DOHH2 (cell line): ENCODE data around the gene SRBD1.

Experiments
- H3F3A ChIP-seq: fragments of 200-600 bp; sonication (generic), shearing (Covaris generic); 2 replicates; pipeline ENCODE4 v1.6.0; 2016; ENCODE audit warnings: antibody characterized with exemption, mild to moderate bottlenecking; ENCODE audit not compliant: control insufficient read depth, insufficient read depth
- H3K27ac ChIP-seq: fragments of 200-600 bp; sonication (generic); 2 replicates; pipeline ENCODE4 v1.5.1; 2014; ENCODE audit warnings: low read depth, mild to moderate bottlenecking, low read length, moderate library complexity
- H3K27me3 ChIP-seq: fragments of 200-600 bp; sonication (generic); 2 replicates; pipeline ENCODE4 v1.6.1; 2014; ENCODE audit warnings: mild to moderate bottlenecking, low read length, mixed read lengths; ENCODE audit not compliant: control insufficient read depth
- H3K36me3 ChIP-seq: fragments of 200-600 bp; sonication (generic); 2 replicates; pipeline ENCODE4 v1.6.1; 2014; ENCODE audit warnings: mild to moderate bottlenecking, low read length, moderate library complexity, mixed read lengths; ENCODE audit not compliant: control insufficient read depth
- H3K4me1 ChIP-seq: fragments of 200-600 bp; sonication (generic); 2 replicates; pipeline ENCODE4 v1.6.1; 2014; ENCODE audit warnings: mild to moderate bottlenecking, low read length, mixed read lengths; ENCODE audit not compliant: control insufficient read depth
- H3K4me2 ChIP-seq: fragments of 200-600 bp; sonication (generic); 2 replicates; pipeline ENCODE4 v1.6.0; 2014; ENCODE audit warnings: mild to moderate bottlenecking, low read length, moderate library complexity
- H3K4me3 ChIP-seq: fragments of 200-600 bp; sonication (generic); 2 replicates; pipeline ENCODE4 v1.5.1; 2014; ENCODE audit warnings: mild to moderate bottlenecking, low read length, mixed read lengths
- H3K79me2 ChIP-seq: fragments of 200-600 bp; sonication (generic); 2 replicates; pipeline ENCODE4 v1.6.1; 2014; ENCODE audit warnings: mild to moderate bottlenecking, low read length, mixed read lengths; ENCODE audit not compliant: control insufficient read depth
- H3K9me2 ChIP-seq: fragments of 200-600 bp; sonication (generic); replicated peaks from 2 replicates; pipeline ENCODE4 v1.6.1; 2014; ENCODE audit warnings: mild to moderate bottlenecking, low read length, mixed read lengths; ENCODE audit not compliant: control insufficient read depth
- H3K9me3 ChIP-seq: fragments of 200-600 bp; sonication (generic); 2 replicates; pipeline ENCODE4 v1.6.1; 2014; ENCODE audit warnings: antibody characterized with exemption, low read length, mixed read lengths; ENCODE audit not compliant: control insufficient read depth, insufficient read depth
- H4K20me1 ChIP-seq: fragments of 200-600 bp; sonication (generic); 2 replicates; pipeline ENCODE4 v1.6.0; 2014; ENCODE audit warnings: low read depth, mild to moderate bottlenecking, antibody characterized with exemption, low read length, moderate library complexity; ENCODE audit not compliant: control insufficient read depth, insufficient read depth
- EZH2phosphoT487 ChIP-seq: fragments of 200-600 bp; sonication (generic); IDR thresholded peaks from 2 replicates; pipeline ENCODE4 v1.6.1; 2017; ENCODE audit warnings: borderline replicate concordance, mild to moderate bottlenecking, antibody characterized with exemption, low read length, moderate library complexity, mixed read lengths
- TF ChIP-seq, protein P1 (sequence below): fragments of 200-600 bp; sonication (generic); IDR thresholded peaks from one replicate; pipeline ENCODE4 v1.5.1; 2014; ENCODE audit warnings: antibody characterized with exemption, mild to moderate bottlenecking, low read depth, low read length; ENCODE audit not compliant: poor library complexity, severe bottlenecking

The SRBD1 gene

DNA sequence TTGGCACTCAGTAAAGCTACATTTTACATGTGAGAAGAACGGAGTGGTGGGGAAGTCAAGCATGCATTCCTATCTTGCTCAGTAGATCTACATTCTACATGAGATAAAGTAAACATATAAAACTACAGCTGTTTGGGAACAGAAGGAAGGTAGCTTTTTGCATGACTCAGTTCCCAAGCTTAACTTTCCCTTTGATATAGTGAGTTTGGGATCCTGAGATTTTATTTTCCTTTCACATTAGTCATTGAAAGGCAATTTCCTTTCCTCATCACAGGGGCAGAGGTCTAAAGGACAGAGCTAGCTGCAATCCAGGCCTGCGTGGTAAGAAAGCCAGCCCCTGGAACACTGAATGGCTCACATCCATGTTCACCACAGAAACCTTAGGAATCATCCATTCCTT lies 257.2 kb downstream of the SRBD1 start:
- no peaks in the 10 kb centered on the region for H3K9me2 ChIP-seq
- no peaks in the 10 kb centered on the region for H3F3A ChIP-seq
- no peaks in the 10 kb centered on the region for H3K27me3 ChIP-seq
- H3K4me3 ChIP-seq, result no peak overlapping the region
- H4K20me1 ChIP-seq, result no peaks in the 10 kb centered on the region
- no peak overlapping the region for H3K27ac ChIP-seq
- no peaks in the 10 kb centered on the region for H3K4me1 ChIP-seq
- no peaks in the 10 kb centered on the region for H3K9me3 ChIP-seq
- H3K4me2 ChIP-seq, result no peak overlapping the region
- no peaks in the 10 kb centered on the region for H3K36me3 ChIP-seq
- TF ChIP-seq, protein P1, sequence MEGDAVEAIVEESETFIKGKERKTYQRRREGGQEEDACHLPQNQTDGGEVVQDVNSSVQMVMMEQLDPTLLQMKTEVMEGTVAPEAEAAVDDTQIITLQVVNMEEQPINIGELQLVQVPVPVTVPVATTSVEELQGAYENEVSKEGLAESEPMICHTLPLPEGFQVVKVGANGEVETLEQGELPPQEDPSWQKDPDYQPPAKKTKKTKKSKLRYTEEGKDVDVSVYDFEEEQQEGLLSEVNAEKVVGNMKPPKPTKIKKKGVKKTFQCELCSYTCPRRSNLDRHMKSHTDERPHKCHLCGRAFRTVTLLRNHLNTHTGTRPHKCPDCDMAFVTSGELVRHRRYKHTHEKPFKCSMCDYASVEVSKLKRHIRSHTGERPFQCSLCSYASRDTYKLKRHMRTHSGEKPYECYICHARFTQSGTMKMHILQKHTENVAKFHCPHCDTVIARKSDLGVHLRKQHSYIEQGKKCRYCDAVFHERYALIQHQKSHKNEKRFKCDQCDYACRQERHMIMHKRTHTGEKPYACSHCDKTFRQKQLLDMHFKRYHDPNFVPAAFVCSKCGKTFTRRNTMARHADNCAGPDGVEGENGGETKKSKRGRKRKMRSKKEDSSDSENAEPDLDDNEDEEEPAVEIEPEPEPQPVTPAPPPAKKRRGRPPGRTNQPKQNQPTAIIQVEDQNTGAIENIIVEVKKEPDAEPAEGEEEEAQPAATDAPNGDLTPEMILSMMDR, result no peak
- TF ChIP-seq EZH2phosphoT487, result no peak
- no peaks in the 10 kb centered on the region for H3K79me2 ChIP-seq

DNA sequence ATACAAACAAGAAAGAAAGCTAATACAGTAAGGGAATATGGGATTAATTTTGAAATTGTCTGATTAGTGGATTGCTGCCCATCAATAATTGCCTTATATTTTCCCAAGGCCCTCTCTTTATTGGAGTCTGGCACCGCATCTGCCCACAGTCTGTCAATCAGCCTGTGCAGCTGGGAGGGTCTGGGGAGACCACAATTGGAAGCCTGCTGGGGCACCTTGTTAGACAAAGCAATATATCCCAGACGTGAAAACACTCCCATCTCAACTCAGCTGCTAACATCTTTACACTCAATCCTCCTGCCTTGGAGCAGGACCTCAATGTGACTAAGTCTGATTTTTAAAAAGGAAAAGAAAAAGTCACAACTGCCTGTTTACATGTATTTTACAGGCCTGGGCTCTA lies 258.6 kb downstream of the SRBD1 start:
- no peaks in the 10 kb centered on the region for H3K27me3 ChIP-seq
- H3K4me1 ChIP-seq, result no peaks in the 10 kb centered on the region
- no peaks in the 10 kb centered on the region for H3F3A ChIP-seq
- H3K79me2 ChIP-seq, result no peaks in the 10 kb centered on the region
- no peak overlapping the region for H3K4me3 ChIP-seq
- no peak overlapping the region for H3K27ac ChIP-seq
- H3K9me2 ChIP-seq, result no peaks in the 10 kb centered on the region
- TF ChIP-seq, protein P1, result no peak
- no peak for TF ChIP-seq EZH2phosphoT487
- no peaks in the 10 kb centered on the region for H3K36me3 ChIP-seq
- no peak overlapping the region for H3K4me2 ChIP-seq
- H4K20me1 ChIP-seq, result no peaks in the 10 kb centered on the region
- H3K9me3 ChIP-seq, result no peaks in the 10 kb centered on the region

DNA sequence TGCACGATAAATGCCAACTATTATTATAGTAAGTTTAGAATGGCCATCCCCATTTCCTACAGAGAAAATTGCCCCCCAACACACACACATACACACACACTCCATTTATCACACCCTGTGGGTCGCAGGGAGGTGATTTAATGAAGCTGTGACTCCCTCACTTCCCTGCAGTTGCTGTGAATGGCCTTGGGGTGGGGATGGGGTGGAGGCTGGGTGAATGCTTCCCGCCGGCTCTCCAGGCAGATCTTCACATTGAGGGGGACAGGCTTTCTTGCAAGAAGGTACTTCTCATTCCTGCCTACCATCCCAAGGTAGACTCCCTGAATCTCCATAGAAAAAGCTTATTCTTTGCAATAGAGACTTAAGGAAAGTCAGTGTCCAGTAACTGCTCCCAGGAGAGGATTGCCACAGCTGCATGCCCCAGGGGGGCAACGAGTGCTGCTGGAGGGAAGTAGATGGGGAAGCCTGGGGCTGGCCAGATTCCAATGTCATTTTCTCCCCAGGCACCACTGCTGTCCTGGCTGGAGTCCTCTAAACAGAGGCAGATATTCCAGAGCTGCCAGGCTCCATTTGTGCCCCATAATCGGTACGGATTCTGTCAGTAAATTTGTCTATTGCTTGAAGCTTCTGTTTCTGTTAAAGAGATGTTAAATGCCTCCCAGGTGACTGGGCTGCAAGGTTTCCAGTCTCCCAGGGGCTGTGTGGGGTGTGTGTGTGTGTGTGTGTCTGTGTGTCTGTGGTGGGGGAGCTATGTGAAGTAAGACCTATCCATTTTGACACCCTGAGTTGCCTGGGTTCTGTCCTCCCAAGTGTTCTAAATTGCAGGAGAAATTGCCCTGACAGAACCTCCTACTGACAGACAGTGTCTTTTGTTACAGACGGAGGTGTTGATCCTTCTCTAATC lies 265.5 kb downstream of the SRBD1 start:
- Histone ChIP-seq H3K36me3 (no peaks in the 10 kb centered on the region), H3F3A (no peaks in the 10 kb centered on the region), H3K9me2 (no peaks in the 10 kb centered on the region), H3K4me3 (no peak overlapping the region), H3K27ac (no peak overlapping the region), H3K4me2 (no peak overlapping the region), H4K20me1 (no peaks in the 10 kb centered on the region), H3K4me1 (no peaks in the 10 kb centered on the region), H3K27me3 (no peaks in the 10 kb centered on the region), H3K9me3 (no peaks in the 10 kb centered on the region), H3K79me2 (no peaks in the 10 kb centered on the region)
- TF ChIP-seq EZH2phosphoT487, result no peak
- TF ChIP-seq, protein P1, result no peak
